B cell (primary cell): ENCODE data around the gene STPG4.
"Not testable (repeated sequence)": the region's sequence is repeated elsewhere in the genome, so short reads cannot be mapped to it uniquely, and the experiment has no call there.

Experiments
- EZH2 ChIP-seq: IDR thresholded peaks from 2 replicates; pipeline ENCODE4 v1.6.1; 2012; ENCODE audit warnings: borderline replicate concordance, low read depth, mild to moderate bottlenecking, moderate library complexity, low read length; ENCODE audit not compliant: insufficient read depth, poor library complexity, severe bottlenecking
- TF ChIP-seq, protein P1 (sequence below): fragments of 200-600 bp; IDR thresholded peaks from one replicate; pipeline ENCODE4 v1.8.0; 2022; ENCODE audit warnings: antibody characterized with exemption, mild to moderate bottlenecking

GRCh38 chr2:47168895-47169294 lies 13.8 kb upstream of the STPG4 start:
- TF ChIP-seq, protein P1, sequence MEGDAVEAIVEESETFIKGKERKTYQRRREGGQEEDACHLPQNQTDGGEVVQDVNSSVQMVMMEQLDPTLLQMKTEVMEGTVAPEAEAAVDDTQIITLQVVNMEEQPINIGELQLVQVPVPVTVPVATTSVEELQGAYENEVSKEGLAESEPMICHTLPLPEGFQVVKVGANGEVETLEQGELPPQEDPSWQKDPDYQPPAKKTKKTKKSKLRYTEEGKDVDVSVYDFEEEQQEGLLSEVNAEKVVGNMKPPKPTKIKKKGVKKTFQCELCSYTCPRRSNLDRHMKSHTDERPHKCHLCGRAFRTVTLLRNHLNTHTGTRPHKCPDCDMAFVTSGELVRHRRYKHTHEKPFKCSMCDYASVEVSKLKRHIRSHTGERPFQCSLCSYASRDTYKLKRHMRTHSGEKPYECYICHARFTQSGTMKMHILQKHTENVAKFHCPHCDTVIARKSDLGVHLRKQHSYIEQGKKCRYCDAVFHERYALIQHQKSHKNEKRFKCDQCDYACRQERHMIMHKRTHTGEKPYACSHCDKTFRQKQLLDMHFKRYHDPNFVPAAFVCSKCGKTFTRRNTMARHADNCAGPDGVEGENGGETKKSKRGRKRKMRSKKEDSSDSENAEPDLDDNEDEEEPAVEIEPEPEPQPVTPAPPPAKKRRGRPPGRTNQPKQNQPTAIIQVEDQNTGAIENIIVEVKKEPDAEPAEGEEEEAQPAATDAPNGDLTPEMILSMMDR, result not testable (repeated sequence)
- TF ChIP-seq EZH2, result not testable (repeated sequence)
